ENCODE data around the gene GLP1R. TPM values are rescaled to one million over a fixed set of nuclear protein-coding genes. Genes with fewer than 3 reads are reported as not detected.
A peak's percentile ranks its signal among the peaks of the same experiment; 100 is the strongest.

The GLP1R gene
- total RNA-seq (2022) (4.8 and 10.2 TPM in 2 replicates), Bru-seq, nascent RNA (percentile 55 among the genes with signal in this experiment), BruChase-seq, experiment 1, labeled RNA remaining after a 6-hour chase (percentile 73 among the genes with signal in this experiment), BruChase-seq, experiment 2, labeled RNA remaining after a 2-hour chase (percentile 77 among the genes with signal in this experiment)
- long read RNA-seq, partial matches to known transcripts, result 0 of 7 reads
- long read RNA-seq, other reads (novel, unspliced or antisense), result 6 of 7 reads

- no peaks in the 10 kb centered on the region for H3K9me3 Mint-ChIP-seq (ENCODE audit: low read depth, unreplicated experiment)
- peak within 1 kb of the TSS; percentile 63 for H3K27ac Mint-ChIP-seq (ENCODE audit: unreplicated experiment)
- CTCF ChIA-PET, result no interaction called here
- H3K4me3 Mint-ChIP-seq (ENCODE audit: low read depth, unreplicated experiment), result peak within 1 kb of the TSS; percentile 86
- peak; percentile 66 for DNase-seq
- H3K36me3 Mint-ChIP-seq (ENCODE audit: insufficient read depth, unreplicated experiment), result peaks cover 15% of the 10 kb centered on the region
- TSS peak; percentile 43 for BruUV-seq (replicated peaks)
- intact Hi-C loops (cut with micrococcal nuclease; ENCODE audit: unreplicated experiment), result no loop called here
- H3K27me3 Mint-ChIP-seq (ENCODE audit: unreplicated experiment), result peaks cover 21% of the 10 kb centered on the region
- H3K4me1 Mint-ChIP-seq (ENCODE audit: low read depth, unreplicated experiment), result peaks cover 58% of the 10 kb centered on the region
- no peak for TF ChIP-seq CTCF (IDR thresholded peaks at IDR 0.05; ENCODE audit: unreplicated experiment)
Measured at GRCh38 chr6:39048481-39049399, at the start of gene GLP1R. GLP1R (plus strand) TSS chr6:39048781; CDS start chr6:39048841, 60 bp downstream.

- peak; percentile 52 for DNase-seq
- CTCF ChIA-PET, result interaction anchor here (1.0 to 1.6 kb wide), 2 partner anchors 61 to 300 kb away, joined by 4 to 5 read pairs; no protein-coding TSS in a partner anchor
- no peaks in the 10 kb centered on the region for H3K4me1 Mint-ChIP-seq (ENCODE audit: low read depth, unreplicated experiment)
- H3K36me3 Mint-ChIP-seq (ENCODE audit: insufficient read depth, unreplicated experiment), result no peaks in the 10 kb centered on the region
- no peak overlapping the region for H3K4me3 Mint-ChIP-seq (ENCODE audit: low read depth, unreplicated experiment)
- H3K9me3 Mint-ChIP-seq (ENCODE audit: low read depth, unreplicated experiment), result no peaks in the 10 kb centered on the region
- peaks cover 61% of the 10 kb centered on the region for H3K27me3 Mint-ChIP-seq (ENCODE audit: unreplicated experiment)
- TF ChIP-seq CTCF (IDR thresholded peaks at IDR 0.05; ENCODE audit: unreplicated experiment), result peak; percentile 37
- intact Hi-C loops (cut with micrococcal nuclease; ENCODE audit: unreplicated experiment), result loop anchor here (2.0 kb wide), 1 partner anchor 308 kb away; no protein-coding TSS in a partner anchor
- no peak overlapping the region for H3K27ac Mint-ChIP-seq (ENCODE audit: unreplicated experiment)
- BruUV-seq (replicated peaks), result no TSS peak
Measured at GRCh38 chr6:39003072-39003471, 45.5 kb upstream of the GLP1R start.

- Mint-ChIP-seq H3K4me1 (ENCODE audit: low read depth, unreplicated experiment) (no peaks in the 10 kb centered on the region), H3K9me3 (ENCODE audit: low read depth, unreplicated experiment) (no peaks in the 10 kb centered on the region), H3K36me3 (ENCODE audit: insufficient read depth, unreplicated experiment) (no peaks in the 10 kb centered on the region), H3K27me3 (ENCODE audit: unreplicated experiment) (peaks cover 66% of the 10 kb centered on the region), H3K27ac (ENCODE audit: unreplicated experiment) (no peak overlapping the region), H3K4me3 (ENCODE audit: low read depth, unreplicated experiment) (no peak overlapping the region)
- intact Hi-C loops (cut with micrococcal nuclease; ENCODE audit: unreplicated experiment), result loop anchor here (2.0 kb wide), 1 partner anchor 307 kb away; no protein-coding TSS in a partner anchor
- BruUV-seq (replicated peaks), result no TSS peak
- DNase-seq, result no peak
- CTCF ChIA-PET, result interaction anchor here (0.6 to 1.6 kb wide), 2 partner anchors 299 to 300 kb away, joined by 3 to 5 read pairs; no protein-coding TSS in a partner anchor
- TF ChIP-seq CTCF (IDR thresholded peaks at IDR 0.05; ENCODE audit: unreplicated experiment), result no peak
Measured at GRCh38 chr6:39003492-39003891, 45.1 kb upstream of the GLP1R start.

GRCh38 chr6:39004801-39005200 lies 43.8 kb upstream of the GLP1R start:
- H3K27me3 Mint-ChIP-seq (ENCODE audit: unreplicated experiment), result peaks cover 74% of the 10 kb centered on the region
- H3K36me3 Mint-ChIP-seq (ENCODE audit: insufficient read depth, unreplicated experiment), result no peaks in the 10 kb centered on the region
- no peak for TF ChIP-seq CTCF (IDR thresholded peaks at IDR 0.05; ENCODE audit: unreplicated experiment)
- H3K4me3 Mint-ChIP-seq (ENCODE audit: low read depth, unreplicated experiment), result no peak overlapping the region
- BruUV-seq (replicated peaks), result no TSS peak
- intact Hi-C loops (cut with micrococcal nuclease; ENCODE audit: unreplicated experiment), result no loop called here
- H3K4me1 Mint-ChIP-seq (ENCODE audit: low read depth, unreplicated experiment), result no peaks in the 10 kb centered on the region
- DNase-seq, result no peak
- H3K27ac Mint-ChIP-seq (ENCODE audit: unreplicated experiment), result no peak overlapping the region
- no peaks in the 10 kb centered on the region for H3K9me3 Mint-ChIP-seq (ENCODE audit: low read depth, unreplicated experiment)
- CTCF ChIA-PET, result no interaction called here
